Gastrocnemius medialis (tissue), 4 donors: ENCODE measurements around the gene LCAT.

Source experiments
- CTCF ChIP-seq, 5 experiments: fragments of 450-650 bp in 3 of 5; fragments of 200-600 bp in 2 of 5; sonication (generic) in 2 of 5; IDR thresholded peaks in 4 of 5; conservative IDR thresholded peaks in 1 of 5; 1 replicate in 4 of 5; 2 replicates in 1 of 5; pipeline ENCODE4 v1.5.1; 2016 to 2019; ENCODE audit warnings: antibody characterized with exemption in 5 of 5, mild to moderate bottlenecking in 3 of 5, moderate library complexity in 3 of 5
- POLR2A ChIP-seq, 2 donors: fragments of 450-650 bp; IDR thresholded peaks; one replicate each; pipeline ENCODE4 v1.6.1; 2017; ENCODE audit warnings: antibody characterized with exemption in 2 of 2, mild to moderate bottlenecking in 2 of 2, moderate library complexity in 2 of 2

DNA sequence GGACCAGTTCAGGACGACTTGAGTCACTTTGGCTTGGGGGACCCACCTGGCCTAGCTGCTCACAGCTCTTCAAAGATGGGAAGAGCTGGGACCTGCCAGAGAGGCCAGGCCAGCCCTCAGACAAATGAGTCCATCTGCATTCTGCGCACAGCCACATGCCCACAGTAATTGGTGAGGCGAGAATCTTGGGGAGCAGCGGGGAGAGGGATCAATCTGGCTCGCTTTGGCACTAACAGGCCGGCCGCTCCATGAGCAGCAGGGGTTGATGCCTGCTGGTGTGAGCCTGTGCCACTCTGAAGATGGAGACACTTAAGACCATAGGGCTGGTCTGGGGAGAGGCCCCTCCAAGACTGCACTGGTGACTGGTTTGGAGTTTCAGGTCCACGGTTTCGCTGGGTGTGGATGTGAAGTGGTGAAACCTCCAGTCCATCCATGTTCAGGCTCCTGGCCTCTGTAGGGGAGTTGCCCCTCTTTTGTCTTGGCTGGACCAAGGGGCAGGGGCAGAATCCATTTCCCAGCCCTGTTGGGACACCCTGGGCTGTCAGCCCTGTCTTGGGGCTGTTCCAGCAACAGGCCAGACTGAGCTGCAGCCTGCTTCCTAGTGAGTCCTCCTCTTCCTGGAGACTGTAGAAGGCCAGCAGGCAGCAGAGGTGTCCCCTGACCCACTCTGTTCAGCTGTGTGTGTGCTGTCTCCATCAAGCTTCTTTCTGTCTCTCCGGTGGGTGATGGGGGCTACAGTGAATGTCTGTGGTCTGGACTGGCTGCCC, 19.6 kb downstream of the LCAT start:
- TF ChIP-seq POLR2A (IDR thresholded peaks at IDR 0.05) = no peak
- no peak for TF ChIP-seq CTCF (IDR thresholded peaks at IDR 0.05 in 4 of 5, conservative IDR thresholded peaks at IDR 0.05 in 1 of 5)
